ENCODE data around the gene UBE2E1. TPM values are rescaled to one million over a fixed set of nuclear protein-coding genes. Genes with fewer than 3 reads are reported as not detected.
"Not testable (repeated sequence)": the region's sequence is repeated elsewhere in the genome, so short reads cannot be mapped to it uniquely, and the experiment has no call there.

UBE2E1 gene
- total RNA-seq, 1 experiment from 2014 or later = 102 TPM

DNA sequence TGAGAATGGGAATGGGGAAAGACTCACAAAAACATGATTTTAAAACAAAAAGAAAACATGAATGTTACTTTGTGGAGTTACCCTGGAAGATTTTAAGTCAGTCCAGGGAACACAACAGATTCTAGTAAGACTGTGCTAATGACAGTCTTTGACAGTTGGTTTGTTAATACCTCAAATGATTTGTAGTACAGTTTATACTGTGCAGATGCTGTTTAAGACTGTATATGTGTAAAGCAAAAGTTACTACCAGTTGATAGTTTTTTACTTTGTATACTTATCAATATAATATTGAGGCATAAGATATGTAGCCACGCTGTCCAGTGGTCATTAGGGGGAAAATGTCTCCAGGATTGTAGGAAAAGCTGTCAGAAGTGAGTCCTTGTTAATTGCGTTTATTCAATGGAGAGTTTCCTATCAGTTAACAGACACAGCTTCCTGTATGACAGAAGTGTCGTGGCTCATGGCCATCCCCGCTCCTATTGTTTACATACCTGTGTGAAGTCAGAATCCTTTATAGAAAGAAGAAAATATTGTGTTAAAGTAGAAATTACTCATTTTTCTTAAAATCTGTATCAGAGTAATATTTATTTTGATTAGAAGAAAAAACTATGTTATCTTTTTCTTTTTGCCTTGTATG, 75.1 kb downstream of the UBE2E1 start:
- intact Hi-C loops (cut with micrococcal nuclease; ENCODE audit: unreplicated experiment) = no loop called here
- POLR2A ChIA-PET (ENCODE audit: unreplicated experiment) = no interaction called here
- Histone ChIP-seq H3K27me3 (ENCODE audit: insufficient read depth, low read depth) (no peaks in the 10 kb centered on the region), H3K4me3 (no peak overlapping the region), H3K27ac (no peak overlapping the region), H3K4me2 (no peak overlapping the region), H3K9me2 (ENCODE audit: insufficient read depth) (no peaks in the 10 kb centered on the region), H3K79me2 (ENCODE audit: low read depth) (peaks cover 91% of the 10 kb centered on the region), H2AFZ (no peak overlapping the region), H3K36me3 (ENCODE audit: low read depth) (peaks cover 12% of the 10 kb centered on the region), H3K4me1 (replicated peaks; ENCODE audit: insufficient read depth) (peaks cover 41% of the 10 kb centered on the region), H4K20me1 (ENCODE audit: insufficient read depth) (peaks cover 40% of the 10 kb centered on the region), H3F3A (ENCODE audit: insufficient read depth, low read depth) (peaks cover 41% of the 10 kb centered on the region), H3K9me3 (ENCODE audit: insufficient read depth, low read depth) (no peaks in the 10 kb centered on the region)
- DNase-seq = no peak
- BruUV-seq (replicated peaks) = no TSS peak
- TF ChIP-seq EZH2 (IDR thresholded peaks at IDR 0.05; ENCODE audit: low read depth) = no peak
- TF ChIP-seq, protein P1, sequence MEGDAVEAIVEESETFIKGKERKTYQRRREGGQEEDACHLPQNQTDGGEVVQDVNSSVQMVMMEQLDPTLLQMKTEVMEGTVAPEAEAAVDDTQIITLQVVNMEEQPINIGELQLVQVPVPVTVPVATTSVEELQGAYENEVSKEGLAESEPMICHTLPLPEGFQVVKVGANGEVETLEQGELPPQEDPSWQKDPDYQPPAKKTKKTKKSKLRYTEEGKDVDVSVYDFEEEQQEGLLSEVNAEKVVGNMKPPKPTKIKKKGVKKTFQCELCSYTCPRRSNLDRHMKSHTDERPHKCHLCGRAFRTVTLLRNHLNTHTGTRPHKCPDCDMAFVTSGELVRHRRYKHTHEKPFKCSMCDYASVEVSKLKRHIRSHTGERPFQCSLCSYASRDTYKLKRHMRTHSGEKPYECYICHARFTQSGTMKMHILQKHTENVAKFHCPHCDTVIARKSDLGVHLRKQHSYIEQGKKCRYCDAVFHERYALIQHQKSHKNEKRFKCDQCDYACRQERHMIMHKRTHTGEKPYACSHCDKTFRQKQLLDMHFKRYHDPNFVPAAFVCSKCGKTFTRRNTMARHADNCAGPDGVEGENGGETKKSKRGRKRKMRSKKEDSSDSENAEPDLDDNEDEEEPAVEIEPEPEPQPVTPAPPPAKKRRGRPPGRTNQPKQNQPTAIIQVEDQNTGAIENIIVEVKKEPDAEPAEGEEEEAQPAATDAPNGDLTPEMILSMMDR (conservative IDR thresholded peaks at IDR 0.05) = no peak
- CTCF ChIA-PET = no interaction called here

DNA sequence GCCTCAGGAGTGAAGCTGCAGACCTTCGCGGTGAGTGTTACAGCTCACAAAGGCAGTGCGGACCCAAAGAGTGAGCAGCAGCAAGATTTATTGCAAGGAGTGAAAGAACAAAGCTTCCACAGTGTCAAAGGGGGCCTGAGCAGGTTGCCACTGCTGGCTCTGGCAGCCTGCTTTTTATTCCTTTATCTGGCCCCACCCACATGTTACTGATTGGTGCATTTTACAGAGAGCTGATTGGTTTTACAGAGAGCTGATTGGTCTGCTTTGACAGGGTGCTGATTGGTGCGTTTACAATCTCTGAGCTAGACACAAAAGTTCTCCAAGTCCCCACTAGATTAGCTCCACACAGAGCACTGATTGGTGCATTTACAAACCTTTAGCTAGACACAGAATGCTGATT, 76.2 kb downstream of the UBE2E1 start:
- H2AFZ ChIP-seq; intact Hi-C loops (cut with micrococcal nuclease; ENCODE audit: unreplicated experiment); H3K27me3 ChIP-seq (ENCODE audit: insufficient read depth, low read depth); DNase-seq; H3K4me2 ChIP-seq; POLR2A ChIA-PET (ENCODE audit: unreplicated experiment); H3K9me2 ChIP-seq (ENCODE audit: insufficient read depth); BruUV-seq (replicated peaks); H3K27ac ChIP-seq; H3K9me3 ChIP-seq (ENCODE audit: insufficient read depth, low read depth); CTCF ChIA-PET; H3K4me3 ChIP-seq: not testable (repeated sequence)
- Histone ChIP-seq H3K36me3 (ENCODE audit: low read depth) (peaks cover 12% of the 10 kb centered on the region), H3K4me1 (replicated peaks; ENCODE audit: insufficient read depth) (peaks cover 30% of the 10 kb centered on the region), H3F3A (ENCODE audit: insufficient read depth, low read depth) (peaks cover 42% of the 10 kb centered on the region), H4K20me1 (ENCODE audit: insufficient read depth) (peaks cover 33% of the 10 kb centered on the region), H3K79me2 (ENCODE audit: low read depth) (peaks cover 91% of the 10 kb centered on the region)

DNA sequence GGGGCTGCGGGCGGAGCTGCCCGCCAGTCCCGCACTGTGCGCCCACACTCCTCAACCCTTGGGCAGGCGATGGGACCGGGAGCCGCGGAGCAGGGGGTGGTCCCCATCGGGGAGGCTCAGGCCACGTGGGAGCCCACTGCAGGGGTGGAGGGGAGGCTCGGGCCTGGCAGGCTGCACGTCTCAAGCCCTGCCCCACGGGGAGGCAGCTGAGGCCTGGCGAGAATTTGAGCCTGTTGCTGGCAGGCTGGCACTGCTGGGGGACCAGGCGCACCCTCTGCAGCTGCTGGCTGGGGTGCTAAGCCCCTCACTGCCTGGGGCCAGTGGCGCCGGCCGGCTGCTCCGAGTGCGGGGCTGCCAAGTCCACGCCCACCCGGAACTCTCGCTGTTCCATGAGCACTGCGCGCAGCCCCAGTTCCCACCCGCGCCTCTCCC, 76.7 kb downstream of the UBE2E1 start:
- no peak overlapping the region for H2AFZ ChIP-seq
- H3K27ac ChIP-seq = no peak overlapping the region
- peaks cover 25% of the 10 kb centered on the region for H3K4me1 ChIP-seq (replicated peaks; ENCODE audit: insufficient read depth)
- intact Hi-C loops (cut with micrococcal nuclease; ENCODE audit: unreplicated experiment) = no loop called here
- H3K9me2 ChIP-seq (ENCODE audit: insufficient read depth) = no peaks in the 10 kb centered on the region
- TF ChIP-seq, protein P1 (conservative IDR thresholded peaks at IDR 0.05) = no peak
- no peak for TF ChIP-seq EZH2 (IDR thresholded peaks at IDR 0.05; ENCODE audit: low read depth)
- H3K9me3 ChIP-seq (ENCODE audit: insufficient read depth, low read depth) = no peaks in the 10 kb centered on the region
- H3K36me3 ChIP-seq (ENCODE audit: low read depth) = peaks cover 12% of the 10 kb centered on the region
- ChIA-PET CTCF (no interaction called here), POLR2A (ENCODE audit: unreplicated experiment) (no interaction called here)
- DNase-seq = no peak
- no peaks in the 10 kb centered on the region for H3K27me3 ChIP-seq (ENCODE audit: insufficient read depth, low read depth)
- no peak overlapping the region for H3K4me2 ChIP-seq
- peaks cover 41% of the 10 kb centered on the region for H3F3A ChIP-seq (ENCODE audit: insufficient read depth, low read depth)
- BruUV-seq (replicated peaks) = no TSS peak
- peaks cover 35% of the 10 kb centered on the region for H4K20me1 ChIP-seq (ENCODE audit: insufficient read depth)
- H3K4me3 ChIP-seq = no peak overlapping the region
- H3K79me2 ChIP-seq (ENCODE audit: low read depth) = peaks cover 93% of the 10 kb centered on the region

DNA sequence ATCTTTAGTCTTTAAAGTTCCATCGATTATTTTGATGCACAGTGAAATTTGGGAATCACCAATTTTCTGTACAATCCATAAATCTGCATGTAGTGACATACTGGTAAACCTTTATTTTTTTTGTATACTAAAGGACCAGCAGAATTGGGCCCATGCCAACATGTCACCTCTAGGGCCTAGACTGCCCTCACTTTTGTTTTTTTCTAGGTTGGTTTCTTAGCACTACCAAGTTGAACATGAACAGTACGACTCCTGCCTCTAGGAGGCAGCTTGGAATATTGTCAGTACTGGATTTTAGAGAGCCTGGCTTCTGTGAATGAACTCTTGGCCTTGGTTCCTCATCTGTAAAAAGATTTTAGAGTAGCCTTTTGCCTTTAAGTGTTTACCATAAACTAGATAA, 78.7 kb downstream of the UBE2E1 start:
- TF ChIP-seq, protein P1 (conservative IDR thresholded peaks at IDR 0.05) = 0 out of 2 replicates have a peak, but pooled peaks have one; percentile 31
- no peak for TF ChIP-seq EZH2 (IDR thresholded peaks at IDR 0.05; ENCODE audit: low read depth)
- intact Hi-C loops (cut with micrococcal nuclease; ENCODE audit: unreplicated experiment) = no loop called here
- H3K27me3 ChIP-seq (ENCODE audit: insufficient read depth, low read depth) = no peaks in the 10 kb centered on the region
- ChIA-PET POLR2A (ENCODE audit: unreplicated experiment) (interaction anchor here (0.7 kb wide), 1 partner anchor 1783 kb away, joined by 9 read pairs; no protein-coding TSS in a partner anchor), CTCF (interaction anchor here (0.6 kb wide), 1 partner anchor 171 kb away, joined by 3 read pairs; no protein-coding TSS in a partner anchor)
- peaks cover 27% of the 10 kb centered on the region for H3K4me1 ChIP-seq (replicated peaks; ENCODE audit: insufficient read depth)
- peaks cover 91% of the 10 kb centered on the region for H3K79me2 ChIP-seq (ENCODE audit: low read depth)
- H3F3A ChIP-seq (ENCODE audit: insufficient read depth, low read depth) = peaks cover 60% of the 10 kb centered on the region
- H3K27ac ChIP-seq = peak overlapping the region; percentile 87
- H4K20me1 ChIP-seq (ENCODE audit: insufficient read depth) = peaks cover 35% of the 10 kb centered on the region
- H3K4me2 ChIP-seq = peak overlapping the region; percentile 33
- H2AFZ ChIP-seq = no peak overlapping the region
- no peaks in the 10 kb centered on the region for H3K9me2 ChIP-seq (ENCODE audit: insufficient read depth)
- no peak for DNase-seq
- H3K4me3 ChIP-seq = no peak overlapping the region
- peaks cover 11% of the 10 kb centered on the region for H3K36me3 ChIP-seq (ENCODE audit: low read depth)
- BruUV-seq (replicated peaks) = no TSS peak
- no peaks in the 10 kb centered on the region for H3K9me3 ChIP-seq (ENCODE audit: insufficient read depth, low read depth)

All from PC-9 (cell line).